ENCODE measurements around the gene NEAT1. TPM values are rescaled to one million over a fixed set of nuclear protein-coding genes. Genes with fewer than 3 reads are reported as not detected.

The NEAT1 gene
- total RNA-seq, 1 donor from 2014 or later: 27.0 TPM

DNA sequence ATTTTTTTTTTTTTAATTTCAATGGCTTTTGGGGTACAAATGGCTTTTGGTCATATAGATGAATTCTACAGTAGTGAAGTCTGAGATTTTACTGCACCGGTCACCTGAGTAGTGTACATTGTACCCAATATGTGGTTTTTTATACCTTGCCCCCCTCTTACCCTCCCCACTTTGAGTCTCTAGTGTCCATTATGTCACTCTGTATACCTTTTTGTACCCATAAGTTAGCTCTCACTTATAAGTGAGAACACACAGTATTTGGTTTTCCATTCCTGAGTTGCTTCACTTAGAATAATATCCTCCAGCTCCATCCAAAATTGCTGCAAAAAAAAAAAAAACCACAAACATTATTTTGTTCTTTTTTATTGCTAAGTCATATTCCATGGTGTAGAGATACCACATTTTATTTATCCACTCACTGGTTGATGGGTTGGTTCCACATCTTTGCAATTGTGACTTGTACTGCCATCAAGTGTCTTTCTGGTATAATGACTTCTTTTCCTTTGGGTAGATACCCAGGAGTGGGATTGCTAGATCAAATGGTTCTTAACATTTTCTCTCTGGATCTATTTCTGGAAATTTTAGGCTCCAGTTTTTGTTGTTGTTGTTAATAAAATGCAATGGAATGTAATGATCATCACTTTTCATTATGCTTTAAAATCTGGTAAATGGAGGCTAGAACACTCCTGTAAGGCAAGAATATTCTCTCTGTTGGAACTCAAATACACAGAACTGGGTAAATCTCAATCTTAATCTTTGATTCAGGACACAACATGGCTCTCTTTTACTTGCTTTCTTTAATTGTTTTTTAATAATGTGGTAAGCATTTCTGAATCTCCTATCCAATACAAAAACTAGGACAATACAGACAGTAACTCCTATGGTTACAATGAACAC lies 10.3 kb downstream of the NEAT1 start:
- TF ChIP-seq CTCF (conservative IDR thresholded peaks at IDR 0.05; ENCODE audit: low read depth, low read length): peak; percentile 21
- no peak overlapping the region for H3K4me3 ChIP-seq (ENCODE audit: low read depth, low read length)
- no peak for DNase-seq (ENCODE audit: low read depth)

DNA sequence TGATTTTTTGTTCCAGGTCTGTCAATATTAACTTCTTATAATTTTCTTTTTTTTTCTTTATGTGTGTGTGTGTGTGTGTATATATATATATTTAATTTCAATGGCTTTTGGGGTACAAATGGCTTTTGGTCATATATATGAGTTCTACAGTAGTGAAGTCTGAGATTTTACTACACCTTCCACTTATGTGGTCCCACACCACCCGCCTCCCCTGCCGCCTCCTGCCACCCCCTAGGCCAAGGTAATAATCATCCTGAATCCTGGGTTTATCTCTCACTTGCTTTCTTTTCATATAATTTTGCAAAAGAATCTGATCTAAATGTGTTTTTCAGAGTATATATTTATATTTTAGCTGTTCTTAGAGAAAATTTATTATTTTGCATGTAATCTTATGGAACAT lies 11.1 kb downstream of the NEAT1 start:
- H3K4me3 ChIP-seq (ENCODE audit: low read depth, low read length): no peak overlapping the region
- TF ChIP-seq CTCF (conservative IDR thresholded peaks at IDR 0.05; ENCODE audit: low read depth, low read length): no peak
- no peak for DNase-seq (ENCODE audit: low read depth)

GRCh38 chr11:65434057-65434666 lies 11.6 kb downstream of the NEAT1 start:
- no peak for DNase-seq (ENCODE audit: low read depth)
- no peak for TF ChIP-seq CTCF (conservative IDR thresholded peaks at IDR 0.05; ENCODE audit: low read depth, low read length)
- H3K4me3 ChIP-seq (ENCODE audit: low read depth, low read length): peak overlapping the region; percentile 6

DNA sequence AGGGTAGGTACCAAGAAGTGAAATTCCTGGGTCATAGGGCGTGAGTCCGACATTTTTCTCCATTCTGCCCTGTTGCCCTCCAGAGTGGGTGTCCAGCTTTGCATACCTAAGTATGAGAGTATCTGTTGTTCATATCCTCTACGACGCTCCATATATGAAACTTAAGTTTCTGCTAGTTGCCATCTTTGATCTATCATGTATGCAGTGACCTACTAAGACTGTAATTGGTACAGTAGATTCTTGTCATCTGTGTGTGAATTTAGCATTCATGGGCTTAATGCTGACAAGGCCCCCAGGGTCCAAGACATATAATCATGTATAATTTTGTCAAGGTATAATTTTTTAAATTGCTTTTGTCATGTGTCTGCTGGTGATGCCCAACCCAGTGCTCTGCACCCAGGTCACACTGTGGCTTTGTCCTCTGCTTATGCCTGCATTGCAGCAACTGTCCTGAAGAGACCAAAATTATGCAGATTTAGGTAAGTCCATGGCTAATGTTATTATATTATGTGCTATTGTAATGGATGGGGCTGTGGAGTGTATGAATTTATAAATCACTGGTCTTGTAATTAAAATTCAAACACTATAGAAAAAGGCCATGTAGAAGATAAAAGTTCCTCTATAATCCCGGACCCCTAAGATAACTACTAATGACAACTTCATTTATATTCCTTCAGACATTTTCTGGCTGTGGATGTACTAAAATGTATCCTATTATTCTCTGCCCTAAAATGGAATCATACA lies 12.2 kb downstream of the NEAT1 start:
- H3K4me3 ChIP-seq (ENCODE audit: low read depth, low read length): peak overlapping the region; percentile 6
- no peak for TF ChIP-seq CTCF (conservative IDR thresholded peaks at IDR 0.05; ENCODE audit: low read depth, low read length)
- no peak for DNase-seq (ENCODE audit: low read depth)

DNA sequence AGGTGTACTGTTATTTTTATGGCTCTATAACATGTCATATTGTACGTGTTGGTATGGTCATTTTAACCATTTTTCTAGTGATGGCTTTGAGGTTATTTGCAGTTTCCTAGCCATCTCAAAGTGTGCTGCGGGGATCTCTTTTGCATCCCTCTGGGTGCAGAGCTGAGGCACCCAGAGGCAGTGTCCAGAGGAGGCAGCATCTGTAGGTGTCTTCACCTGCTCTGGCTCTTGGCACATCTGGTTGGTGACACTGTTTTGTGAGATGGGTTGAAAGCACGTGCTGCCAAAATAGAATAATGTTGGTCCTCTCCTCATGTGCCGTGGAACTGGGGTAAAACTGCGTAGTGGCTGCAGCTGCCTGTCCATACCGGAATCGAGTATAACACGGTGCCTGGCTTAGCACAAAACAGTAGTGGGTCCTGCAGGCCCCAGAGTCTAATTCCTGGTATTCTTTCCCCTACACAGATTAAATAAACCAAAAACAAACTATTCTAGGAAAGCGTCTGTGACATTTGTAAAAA lies 12.9 kb downstream of the NEAT1 start:
- no peak for DNase-seq (ENCODE audit: low read depth)
- H3K4me3 ChIP-seq (ENCODE audit: low read depth, low read length): peak overlapping the region; percentile 3
- no peak for TF ChIP-seq CTCF (conservative IDR thresholded peaks at IDR 0.05; ENCODE audit: low read depth, low read length)

DNA sequence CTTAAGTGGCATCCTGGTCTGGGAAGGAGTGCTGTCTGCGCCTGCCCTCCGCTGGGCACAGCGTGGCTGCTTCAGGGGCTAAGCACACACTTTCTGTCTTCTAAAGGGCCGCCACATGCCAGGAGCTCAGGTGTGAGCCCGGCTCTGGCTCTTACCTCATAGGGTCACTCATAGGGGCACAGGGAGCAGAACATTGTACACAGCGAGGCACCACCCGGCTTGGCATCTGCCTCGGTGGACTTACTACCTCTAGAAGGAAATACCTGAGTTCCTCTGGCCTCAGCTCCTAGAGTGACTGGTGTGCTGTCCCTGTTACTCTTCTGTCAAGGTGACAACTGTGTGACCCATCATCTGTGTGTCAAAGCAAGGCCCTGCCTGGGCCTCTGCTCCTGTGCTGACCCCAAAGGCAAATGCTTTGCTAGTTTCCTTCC lies 13.4 kb downstream of the NEAT1 start:
- DNase-seq (ENCODE audit: low read depth): no peak
- TF ChIP-seq CTCF (conservative IDR thresholded peaks at IDR 0.05; ENCODE audit: low read depth, low read length): no peak
- H3K4me3 ChIP-seq (ENCODE audit: low read depth, low read length): peak overlapping the region; percentile 12

All from epithelial cell of proximal tubule (primary cell).